Endothelial cell of umbilical vein (primary cell): Measurements from ENCODE around the gene CLEC4E. TPM values are rescaled to one million over a fixed set of nuclear protein-coding genes. Genes with fewer than 3 reads are reported as not detected.

Experiments used
- BruUV-seq: library from RNA; stranded (reverse); fragments of 400-500 nt; replicated peaks from 2 replicates; lab custom pipeline; 2021; lab: Mats Ljungman, UMichigan
- CTCF ChIA-PET: fragments of 300-600, 350-600 bp; sonication (Branson Sonifier 250); formaldehyde crosslinking; loops from one replicate; lab custom pipeline; 2021; ENCODE audit warnings: antibody characterized with exemption, inconsistent platforms; lab: Charles Lee
- POLR2A ChIA-PET: fragments of 300-600, 350-600 bp; sonication (Branson Sonifier 250); formaldehyde crosslinking; loops from one replicate; lab custom pipeline; 2021; ENCODE audit warnings: antibody characterized with exemption, inconsistent platforms; lab: Charles Lee
- DNase-seq: peaks from one replicate; pipeline ENCODE4 v3.0.0-alpha.2; 2011; ENCODE audit warnings: low read depth, low spot score
- FAIRE-seq: peaks from 2 replicates; lab custom pipeline; 2011; peaks lifted over from hg19 to GRCh38; lab: Jason Lieb, UNC
- H2AFZ ChIP-seq: 2 replicates; pipeline ENCODE4 v1.6.0; 2012; ENCODE audit warnings: low read depth, low read length, control low read depth, inconsistent platforms
- H3K27ac ChIP-seq: 2 replicates; pipeline ENCODE4 v1.5.1; 2011; ENCODE audit warnings: low read depth, mild to moderate bottlenecking, control low read depth, low read length, moderate library complexity; ENCODE audit not compliant: insufficient read depth
- H3K27me3 ChIP-seq, 2 experiments: 2 replicates each; pipeline versions ENCODE4 v1.6.0 to v1.6.1; 2011; ENCODE audit warnings: low read length in 2 of 2, mixed read lengths in 1 of 2; ENCODE audit not compliant: control insufficient read depth in 2 of 2, insufficient read depth in 2 of 2
- H3K36me3 ChIP-seq, 2 experiments: 2 replicates in 1 of 2; 3 replicates in 1 of 2; pipeline ENCODE4 v1.5.1; 2011; ENCODE audit warnings: low read length in 2 of 2, mild to moderate bottlenecking in 1 of 2, moderate library complexity in 1 of 2; ENCODE audit not compliant: control insufficient read depth in 2 of 2, insufficient read depth in 2 of 2; ENCODE audit errors: extremely low read depth in 1 of 2
- H3K4me1 ChIP-seq: 3 replicates; pipeline ENCODE4 v1.5.1; 2011; ENCODE audit warnings: mild to moderate bottlenecking, low read length; ENCODE audit not compliant: control insufficient read depth, insufficient read depth; ENCODE audit errors: extremely low read depth
- H3K4me2 ChIP-seq: 2 replicates; pipeline ENCODE4 v1.6.1; 2011; ENCODE audit warnings: low read length, control low read depth, mixed read lengths; ENCODE audit not compliant: insufficient read depth
- H3K4me3 ChIP-seq, 3 experiments: fragments of 200-600 bp in 1 of 3; sonication (generic), shearing (Covaris generic) in 1 of 3; replicated peaks in 1 of 3; 2 replicates each; pipeline ENCODE4 v1.5.1; 2011 to 2016; ENCODE audit warnings: control low read depth in 3 of 3, low read length in 3 of 3, mild to moderate bottlenecking in 2 of 3, inconsistent platforms in 1 of 3, low read depth in 1 of 3, moderate library complexity in 1 of 3; ENCODE audit not compliant: insufficient read depth in 1 of 3
- H3K79me2 ChIP-seq: 2 replicates; pipeline ENCODE4 v1.6.0; 2012; ENCODE audit warnings: low read length, inconsistent platforms; ENCODE audit not compliant: control insufficient read depth, insufficient read depth
- H3K9ac ChIP-seq: replicated peaks from 2 replicates; pipeline ENCODE3; 2011; ENCODE audit warnings: low read length, control low read depth; ENCODE audit not compliant: insufficient read depth; ENCODE audit errors: extremely low read depth
- H3K9me1 ChIP-seq: replicated peaks from 3 replicates; pipeline ENCODE4 v1.6.0; 2011; ENCODE audit warnings: mild to moderate bottlenecking, low read length; ENCODE audit not compliant: control insufficient read depth, insufficient read depth; ENCODE audit errors: extremely low read depth
- H3K9me3 ChIP-seq: replicated peaks from 2 replicates; pipeline ENCODE4 v1.5.1; 2012; ENCODE audit warnings: low read length, inconsistent platforms; ENCODE audit not compliant: control insufficient read depth, insufficient read depth
- H4K20me1 ChIP-seq: replicated peaks from 2 replicates; pipeline ENCODE3; 2011; ENCODE audit warnings: mild to moderate bottlenecking, low read length; ENCODE audit not compliant: control insufficient read depth, insufficient read depth; ENCODE audit errors: extremely low read depth
- CTCF ChIP-seq, 2 donors: IDR thresholded peaks; 1 replicate in 1 of 2; 2 replicates in 1 of 2; pipeline ENCODE4 v1.5.1; 2011; ENCODE audit warnings: low read length in 2 of 2, mild to moderate bottlenecking in 2 of 2, moderate library complexity in 2 of 2, control low read depth in 1 of 2, inconsistent platforms in 1 of 2, low read depth in 1 of 2; ENCODE audit not compliant: insufficient read depth in 1 of 2; ENCODE audit errors: extremely low read depth in 1 of 2
- EZH2 ChIP-seq: IDR thresholded peaks from 2 replicates; pipeline ENCODE4 v1.6.1; 2012; ENCODE audit warnings: borderline replicate concordance, low read depth, mild to moderate bottlenecking, moderate library complexity, low read length, inconsistent platforms; ENCODE audit not compliant: severe bottlenecking
- FOS ChIP-seq: IDR thresholded peaks from 2 replicates; pipeline ENCODE4 v1.6.1; 2011; ENCODE audit warnings: mild to moderate bottlenecking, low read length, moderate library complexity, borderline replicate concordance; ENCODE audit not compliant: insufficient read depth
- GATA2 ChIP-seq: IDR thresholded peaks from 2 replicates; pipeline ENCODE4 v1.7.0; 2011; ENCODE audit warnings: low read depth, mild to moderate bottlenecking, moderate library complexity, mixed read lengths, low read length; ENCODE audit not compliant: insufficient read length, insufficient read depth
- JUN ChIP-seq: IDR thresholded peaks from 2 replicates; pipeline ENCODE4 v1.6.1; 2011; ENCODE audit warnings: borderline replicate concordance, low read depth; ENCODE audit not compliant: insufficient read length, insufficient read depth
- MAX ChIP-seq: IDR thresholded peaks from 2 replicates; pipeline ENCODE4 v1.6.1; 2011; ENCODE audit not compliant: insufficient read depth, insufficient read length
- MYC ChIP-seq: IDR thresholded peaks from one replicate; pipeline ENCODE4 v1.6.1; 2011; ENCODE audit warnings: mild to moderate bottlenecking, low read depth, low read length
- POLR2A ChIP-seq: IDR thresholded peaks from 2 replicates; pipeline ENCODE4 v1.6.1; 2012; ENCODE audit warnings: low read depth, mild to moderate bottlenecking, control low read depth, low read length
- POLR2AphosphoS5 ChIP-seq: IDR thresholded peaks from 2 replicates; pipeline ENCODE4 v1.6.1; 2012; ENCODE audit warnings: low read depth, mild to moderate bottlenecking, control low read depth, low read length, moderate library complexity; ENCODE audit not compliant: insufficient read depth
- dilution Hi-C: fragments of 300-500 bp; cut with MboI; formaldehyde crosslinking; loops from one replicate; pipeline ENCODE4 v1.15.0; 2019; ENCODE audit warnings: low sequenced_read_pairs; ENCODE audit not compliant: extremely low pct_ligation_motif_present
- intact Hi-C: fragments of 100-400 bp; cut with micrococcal nuclease; formaldehyde crosslinking; loops from one replicate; pipeline ENCODE4 v1.10.0; 2022
- polyA plus RNA-seq, 4 experiments: library from polyadenylated mRNA; depleted of rRNA in 3 of 4; stranded (reverse) in 3 of 4; unstranded in 1 of 4; fragments of >200 nt; gene quantifications; 2 replicates each; pipeline versions ENCODE4 v1.2.1 to v1.2.3, GENCODE V29; 2011 to 2012; ENCODE audit warnings: missing spikeins in 1 of 4
- total RNA-seq: library from RNA; stranded (reverse); gene quantifications from 2 replicates; pipeline ENCODE4 v1.2.3, GENCODE V29; 2021

Gene CLEC4E
- total and polyA plus RNA-seq, 2 donors (not counting 3 experiments of a cell fraction or from before 2014, with no cell fraction given): not detected

GRCh38 chr12:8547645-8548044 lies 6.9 kb upstream of the CLEC4E start:
- peaks cover 7% of the 10 kb centered on the region for H3K4me1 ChIP-seq
- H3K4me3 ChIP-seq: no peak overlapping the region
- no peaks in the 10 kb centered on the region for H3K9me3 ChIP-seq
- H3K27me3 ChIP-seq: peaks cover 0 to 7% of the 10 kb centered on the region in 2 experiments
- no peak overlapping the region for H2AFZ ChIP-seq
- H3K27ac ChIP-seq: no peak overlapping the region
- dilution Hi-C loops: no loop called here
- H3K79me2 ChIP-seq: no peaks in the 10 kb centered on the region
- no peak for TF ChIP-seq MAX
- no peak for TF ChIP-seq GATA2
- no peak for TF ChIP-seq CTCF (IDR thresholded peaks at IDR 0.05; ENCODE audit: extremely low read depth in 1 of 2, insufficient read depth in 1 of 2, low read depth in 1 of 2, low read length in 2 of 2)
- no peak for TF ChIP-seq POLR2AphosphoS5
- no peak for TF ChIP-seq JUN
- no peak for TF ChIP-seq FOS
- no peak for TF ChIP-seq POLR2A
- no peak for TF ChIP-seq EZH2
- TF ChIP-seq MYC: no peak
- H3K36me3 ChIP-seq: no peaks in the 10 kb centered on the region
- no TSS peak for BruUV-seq
- intact Hi-C loops: loop anchor here (1.0 kb wide), 1 partner anchor 276 kb away; no protein-coding TSS in a partner anchor
- H3K9me1 ChIP-seq: no peaks in the 10 kb centered on the region
- CTCF ChIA-PET: interaction anchor here (1.3 to 7.2 kb wide), 3 partner anchors 62 to 502 kb away, joined by 3 to 155 read pairs (median 11); no protein-coding TSS in a partner anchor
- H3K9ac ChIP-seq: no peak overlapping the region
- POLR2A ChIA-PET: no interaction called here
- H3K4me2 ChIP-seq: no peak overlapping the region
- DNase-seq (no peak), FAIRE-seq (no peak)
- H4K20me1 ChIP-seq: no peaks in the 10 kb centered on the region
